IMR-90 (cell line): ENCODE results near the gene ASRGL1. TPM values are rescaled to one million over a fixed set of nuclear protein-coding genes. Genes with fewer than 3 reads are reported as not detected.

Experiments used
- ATAC-seq: fragments of 200-7000 bp; cut with Tn5 transposase; 2 replicates; pipeline ENCODE4 v1.9.1; 2020; ENCODE audit warnings: low read depth, mild to moderate bottlenecking, moderate library complexity
- BruUV-seq: library from RNA; stranded (reverse); fragments of 400-500 nt; replicated peaks from 2 replicates; lab custom pipeline; 2021; lab: Mats Ljungman, UMichigan
- CTCF ChIA-PET: fragments of 300-600 bp; formaldehyde crosslinking; extraction: SDS; loops from one replicate; lab custom pipeline; 2021; ENCODE audit warnings: antibody characterized with exemption; lab: Yijun Ruan, JAX
- POLR2A ChIA-PET: fragments of 300-600 bp; sonication (Branson Sonifier 250); formaldehyde crosslinking; loops from one replicate; lab custom pipeline; 2022; ENCODE audit warnings: antibody characterized with exemption; ENCODE audit not compliant: unreplicated experiment; lab: Charles Lee
- DNase-seq: peaks from one replicate; pipeline ENCODE4 v3.0.0; 2013
- H2AFZ ChIP-seq: replicated peaks from 2 replicates; pipeline ENCODE3; 2013; ENCODE audit warnings: low read length, mild to moderate bottlenecking; ENCODE audit not compliant: poor library complexity
- H2AK5ac ChIP-seq: 2 replicates; pipeline ENCODE4 v1.6.1; 2013; ENCODE audit warnings: low read depth, low read length, inconsistent platforms
- H2AK9ac ChIP-seq: replicated peaks from 2 replicates; pipeline ENCODE3; 2013; ENCODE audit warnings: mild to moderate bottlenecking, low read depth, low read length, moderate library complexity; ENCODE audit not compliant: poor library complexity
- H2BK120ac ChIP-seq: 2 replicates; pipeline ENCODE4 v1.6.1; 2013; ENCODE audit warnings: low read depth, low read length, inconsistent platforms
- H2BK15ac ChIP-seq: 3 replicates; pipeline ENCODE4 v1.6.1; 2013; ENCODE audit warnings: low read depth, low read length, inconsistent platforms
- H2BK20ac ChIP-seq: 2 replicates; pipeline ENCODE4 v1.6.1; 2013; ENCODE audit warnings: low read depth, mild to moderate bottlenecking, inconsistent platforms, low read length, moderate library complexity
- H2BK5ac ChIP-seq: 2 replicates; pipeline ENCODE4 v1.6.1; 2013; ENCODE audit warnings: mild to moderate bottlenecking, low read depth, low read length, inconsistent platforms; ENCODE audit not compliant: poor library complexity, severe bottlenecking
- H3K14ac ChIP-seq: replicated peaks from 2 replicates; pipeline ENCODE4 v1.6.1; 2013; ENCODE audit warnings: low read depth, low read length, inconsistent platforms
- H3K18ac ChIP-seq: 2 replicates; pipeline ENCODE4 v1.6.1; 2013; ENCODE audit warnings: low read depth, low read length, control low read depth
- H3K23ac ChIP-seq: 2 replicates; pipeline ENCODE4 v1.6.1; 2013; ENCODE audit warnings: low read depth, low read length, inconsistent platforms
- H3K27ac ChIP-seq: 2 replicates; pipeline ENCODE4 v1.5.1; 2013; ENCODE audit warnings: mild to moderate bottlenecking, control low read depth, low read length; ENCODE audit not compliant: insufficient read depth
- H3K27me3 ChIP-seq: 2 replicates; pipeline ENCODE4 v1.6.1; 2013; ENCODE audit warnings: low read length; ENCODE audit not compliant: control insufficient read depth, insufficient read depth
- H3K36me3 ChIP-seq: 2 replicates; pipeline ENCODE4 v1.6.1; 2013; ENCODE audit warnings: low read length, mixed read lengths; ENCODE audit not compliant: control insufficient read depth, insufficient read depth
- H3K4ac ChIP-seq: 2 replicates; pipeline ENCODE4 v1.6.1; 2013; ENCODE audit warnings: low read depth, low read length, inconsistent platforms
- H3K4me1 ChIP-seq: 2 replicates; pipeline ENCODE4 v1.6.1; 2013; ENCODE audit warnings: low read length, mixed read lengths; ENCODE audit not compliant: control insufficient read depth, insufficient read depth
- H3K4me2 ChIP-seq: 2 replicates; pipeline ENCODE4 v1.6.1; 2013; ENCODE audit warnings: low read depth, mild to moderate bottlenecking, control low read depth, low read length, moderate library complexity
- H3K4me3 ChIP-seq: 2 replicates; pipeline ENCODE4 v1.5.1; 2013; ENCODE audit warnings: low read depth, mild to moderate bottlenecking, control low read depth, low read length, moderate library complexity; ENCODE audit not compliant: insufficient read depth
- H3K56ac ChIP-seq: 2 replicates; pipeline ENCODE4 v1.6.1; 2013; ENCODE audit warnings: low read length, inconsistent platforms; ENCODE audit not compliant: insufficient read depth; ENCODE audit errors: extremely low read depth
- H3K79me1 ChIP-seq, 2 experiments: 2 replicates each; pipeline ENCODE4 v1.6.1; 2013; ENCODE audit warnings: low read length in 2 of 2, inconsistent platforms in 1 of 2, low read depth in 1 of 2
- H3K9ac ChIP-seq: 2 replicates; pipeline ENCODE4 v1.6.1; 2013; ENCODE audit warnings: low read depth, low read length, control low read depth
- H3K9me1 ChIP-seq: 2 replicates; pipeline ENCODE4 v1.6.1; 2013; ENCODE audit warnings: low read length, inconsistent platforms; ENCODE audit not compliant: insufficient read depth
- H3K9me3 ChIP-seq: 2 replicates; pipeline ENCODE4 v1.6.1; 2013; ENCODE audit warnings: low read length; ENCODE audit not compliant: control insufficient read depth, insufficient read depth
- H4K20me1 ChIP-seq: 2 replicates; pipeline ENCODE4 v1.6.1; 2013; ENCODE audit warnings: low read length, inconsistent platforms; ENCODE audit not compliant: insufficient read depth
- H4K5ac ChIP-seq: 2 replicates; pipeline ENCODE4 v1.6.1; 2013; ENCODE audit warnings: mild to moderate bottlenecking, low read depth, low read length, control low read depth
- H4K8ac ChIP-seq, 2 experiments: 2 replicates each; pipeline ENCODE4 v1.6.1; 2013; ENCODE audit warnings: low read depth in 2 of 2, low read length in 2 of 2, control low read depth in 1 of 2, inconsistent platforms in 1 of 2
- H4K91ac ChIP-seq: 2 replicates; pipeline ENCODE4 v1.6.1; 2013; ENCODE audit warnings: low read depth, low read length, inconsistent platforms; ENCODE audit not compliant: insufficient read depth
- BHLHE40 ChIP-seq: fragments of 150-350 bp; IDR thresholded peaks from 2 replicates; pipeline ENCODE4 v1.6.1; 2016; ENCODE audit warnings: mild to moderate bottlenecking, low read depth, low read length
- CHD1 ChIP-seq: IDR thresholded peaks from 2 replicates; pipeline ENCODE4 v1.6.1; 2012; ENCODE audit warnings: low read depth, low read length, improper control_type of control experiment
- MAFK ChIP-seq: IDR thresholded peaks from 2 replicates; pipeline ENCODE4 v1.6.1; 2012; ENCODE audit warnings: low read depth, low read length, improper control_type of control experiment
- RFX5 ChIP-seq: IDR thresholded peaks from 2 replicates; pipeline ENCODE4 v1.8.0; 2012; ENCODE audit warnings: low read depth, mild to moderate bottlenecking, low read length, moderate library complexity
- SMC3 ChIP-seq: fragments of 150-350 bp; IDR thresholded peaks from 2 replicates; pipeline ENCODE4 v1.6.1; 2016; ENCODE audit warnings: low read depth, mild to moderate bottlenecking, antibody characterized with exemption, low read length, moderate library complexity
- WGBS, 2 experiments: methylation state at CpG; one replicate each; pipeline versions ENCODE4 v1.1.5 to v1.1.7; 2013; ENCODE audit warnings: missing lambda C conversion rate in 2 of 2; ENCODE audit not compliant: insufficient read length in 1 of 2; ENCODE audit errors: extremely low coverage in 2 of 2; 5-methylcytosine and 5-hydroxymethylcytosine counted together
- dilution Hi-C: fragments of 300-500 bp; cut with HindIII; formaldehyde crosslinking; loops from one replicate; pipeline ENCODE4 v1.14.3; 2018; ENCODE audit warnings: low sequenced_read_pairs; ENCODE audit not compliant: unreplicated experiment
- in situ Hi-C: fragments of 300-500 bp; cut with MboI; formaldehyde crosslinking; loops from 3 replicates; pipeline ENCODE4 v1.14.3; 2019; ENCODE audit warnings: low sequenced_read_pairs, inconsistent platforms, mixed read lengths
- intact Hi-C: fragments of 100-400 bp; cut with micrococcal nuclease; formaldehyde crosslinking; loops from 2 replicates; pipeline ENCODE4 v1.10.0; 2022
- polyA plus RNA-seq, 3 experiments: library from polyadenylated mRNA; depleted of rRNA; stranded (reverse); fragments of >200 nt; gene quantifications; 2 replicates each; pipeline ENCODE4 v1.2.3, GENCODE V29; 2012; ENCODE audit warnings: low replicate concordance in 1 of 3
- total RNA-seq: library from RNA; depleted of rRNA; stranded (reverse); fragments of >200 nt; gene quantifications from 2 replicates; pipeline ENCODE4 v1.2.3, GENCODE V29; 2012
- TF ChIP-seq, protein P1 (sequence below): conservative IDR thresholded peaks from 2 replicates; pipeline ENCODE4 v1.5.1; 2012; ENCODE audit warnings: mild to moderate bottlenecking, low read depth, low read length, improper control_type of control experiment

ASRGL1 gene
- total and polyA plus RNA-seq, 2 of the 4 experiments (the other 2 are of a cell fraction) = 0.72 TPM; not detected in 1

DNA sequence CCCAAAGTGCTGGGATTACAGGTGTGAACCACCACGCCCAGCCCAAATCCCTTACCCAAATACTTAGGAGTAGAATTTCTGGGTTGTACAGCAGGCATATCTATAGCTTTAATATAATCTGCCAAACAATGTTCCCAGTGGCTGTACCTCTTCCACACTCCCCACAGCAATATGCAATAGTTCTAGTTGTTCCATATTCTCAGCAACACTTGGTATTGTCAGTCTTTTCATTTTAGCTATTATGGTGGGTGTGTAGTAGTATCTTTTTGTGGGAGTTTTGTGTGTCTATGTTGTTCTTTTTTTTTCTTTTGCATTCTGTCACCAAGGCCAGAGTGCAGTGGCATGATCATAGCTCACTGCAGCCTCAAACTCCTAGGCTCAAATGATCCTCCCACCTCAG, 100.4 kb downstream of the ASRGL1 start (continued):
- TF ChIP-seq, protein P1, sequence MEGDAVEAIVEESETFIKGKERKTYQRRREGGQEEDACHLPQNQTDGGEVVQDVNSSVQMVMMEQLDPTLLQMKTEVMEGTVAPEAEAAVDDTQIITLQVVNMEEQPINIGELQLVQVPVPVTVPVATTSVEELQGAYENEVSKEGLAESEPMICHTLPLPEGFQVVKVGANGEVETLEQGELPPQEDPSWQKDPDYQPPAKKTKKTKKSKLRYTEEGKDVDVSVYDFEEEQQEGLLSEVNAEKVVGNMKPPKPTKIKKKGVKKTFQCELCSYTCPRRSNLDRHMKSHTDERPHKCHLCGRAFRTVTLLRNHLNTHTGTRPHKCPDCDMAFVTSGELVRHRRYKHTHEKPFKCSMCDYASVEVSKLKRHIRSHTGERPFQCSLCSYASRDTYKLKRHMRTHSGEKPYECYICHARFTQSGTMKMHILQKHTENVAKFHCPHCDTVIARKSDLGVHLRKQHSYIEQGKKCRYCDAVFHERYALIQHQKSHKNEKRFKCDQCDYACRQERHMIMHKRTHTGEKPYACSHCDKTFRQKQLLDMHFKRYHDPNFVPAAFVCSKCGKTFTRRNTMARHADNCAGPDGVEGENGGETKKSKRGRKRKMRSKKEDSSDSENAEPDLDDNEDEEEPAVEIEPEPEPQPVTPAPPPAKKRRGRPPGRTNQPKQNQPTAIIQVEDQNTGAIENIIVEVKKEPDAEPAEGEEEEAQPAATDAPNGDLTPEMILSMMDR = no peak
- TF ChIP-seq RFX5 = no peak

DNA sequence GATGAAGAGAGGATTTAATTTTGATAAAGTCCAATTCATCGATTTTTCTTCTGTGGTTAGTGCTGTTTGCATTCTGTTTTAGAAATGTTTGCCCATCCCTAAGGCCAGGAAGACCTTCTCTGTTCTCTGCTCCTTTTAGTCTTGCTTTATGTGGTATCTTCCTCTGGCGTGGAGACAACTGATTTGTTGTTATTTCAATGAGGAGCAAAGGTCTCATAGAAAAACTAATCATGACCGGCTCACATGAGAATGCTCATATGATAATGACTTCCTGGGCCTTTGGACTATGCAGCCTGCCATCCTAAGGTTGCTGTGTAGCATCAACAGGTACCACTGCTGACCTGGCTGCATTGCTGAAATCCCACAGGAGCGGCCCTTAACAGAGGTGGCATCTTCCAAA, 101.4 kb downstream of the ASRGL1 start:
- no CpG with 5 or more reads among the region's 4 CpGs for WGBS, 2 experiments
- Histone ChIP-seq H2AK5ac (no peak overlapping the region), H3K18ac (no peak overlapping the region), H3K27me3 (no peaks in the 10 kb centered on the region), H2AK9ac (no peak overlapping the region), H3K36me3 (no peaks in the 10 kb centered on the region), H3K79me1 (peaks cover 0 to 15% of the 10 kb centered on the region in 2 experiments; a peak in 3 of 4 replicates), H2BK15ac (peak overlapping the region; percentile 21; the same call in 1 of the 3 replicates), H2BK120ac (peak overlapping the region; percentile 3; the same call in 1 of the 2 replicates), H4K91ac (no peak overlapping the region), H2AFZ (no peak overlapping the region), H3K4ac (no peak overlapping the region), H4K5ac (no peak overlapping the region), H3K9me1 (peaks cover 16% of the 10 kb centered on the region), H3K4me2 (no peak overlapping the region), H3K27ac (no peak overlapping the region), H2BK5ac (no peak overlapping the region), H4K8ac (no peak overlapping the region), H3K4me3 (no peak overlapping the region), H3K4me1 (peaks cover 14% of the 10 kb centered on the region), H3K56ac (no peak overlapping the region), H4K20me1 (no peaks in the 10 kb centered on the region), H3K14ac (no peak overlapping the region), H3K9me3 (no peaks in the 10 kb centered on the region), H2BK20ac (no peak overlapping the region), H3K23ac (no peak overlapping the region), H3K9ac (no peak overlapping the region)
- POLR2A ChIA-PET = no interaction called here
- intact Hi-C loops (no loop called here), dilution Hi-C loops (no loop called here), in situ Hi-C loops (no loop called here)
- no peak for TF ChIP-seq CHD1
- TF ChIP-seq SMC3 = no peak
- TF ChIP-seq BHLHE40 = no peak
- TF ChIP-seq MAFK = no peak
- no peak for DNase-seq
- CTCF ChIA-PET = no interaction called here
- ATAC-seq = no peak
- BruUV-seq = no TSS peak
